ENCODE results near the gene ZP1. TPM values are rescaled to one million over a fixed set of nuclear protein-coding genes. Genes with fewer than 3 reads are reported as not detected.

The ZP1 gene
- total RNA-seq, 4 donors from 2014 or later: not detected

DNA sequence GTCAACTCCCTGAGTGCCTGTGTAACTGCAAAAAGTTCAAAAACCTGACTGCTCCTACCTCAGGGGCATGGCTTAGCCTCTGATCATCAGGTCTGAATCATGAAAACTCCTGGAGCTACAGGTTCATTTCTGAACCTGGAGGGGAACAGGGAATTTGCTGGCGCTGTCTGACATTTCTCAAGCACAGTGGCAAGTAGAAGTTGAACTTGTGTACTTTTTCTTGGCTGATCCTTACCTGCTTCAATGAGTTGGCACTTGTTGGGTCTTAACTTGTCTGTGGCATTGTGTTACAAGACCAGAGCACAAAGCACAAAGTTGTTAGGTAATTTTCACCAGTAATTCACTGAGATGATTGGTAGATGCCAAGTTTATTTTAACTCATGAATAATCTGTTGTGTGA is 49.9 kb downstream of the ZP1 start:
- Histone ChIP-seq H3K4me1 (peaks cover 51 to 74% (median 52%) of the 10 kb centered on the region in 3 donors), H3K4me3 (no peak overlapping the region), H3K9me3 (no peaks in the 10 kb centered on the region), H3K27ac (peak overlapping the region; percentile 90 to 96 (median 94)), H3K36me3 (peaks cover 22 to 27% (median 25%) of the 10 kb centered on the region in 3 donors), H3K27me3 (no peaks in the 10 kb centered on the region)
- intact Hi-C loops (cut with DNase I): no loop called here
- DNase-seq: no peak
- TF ChIP-seq, protein P1, sequence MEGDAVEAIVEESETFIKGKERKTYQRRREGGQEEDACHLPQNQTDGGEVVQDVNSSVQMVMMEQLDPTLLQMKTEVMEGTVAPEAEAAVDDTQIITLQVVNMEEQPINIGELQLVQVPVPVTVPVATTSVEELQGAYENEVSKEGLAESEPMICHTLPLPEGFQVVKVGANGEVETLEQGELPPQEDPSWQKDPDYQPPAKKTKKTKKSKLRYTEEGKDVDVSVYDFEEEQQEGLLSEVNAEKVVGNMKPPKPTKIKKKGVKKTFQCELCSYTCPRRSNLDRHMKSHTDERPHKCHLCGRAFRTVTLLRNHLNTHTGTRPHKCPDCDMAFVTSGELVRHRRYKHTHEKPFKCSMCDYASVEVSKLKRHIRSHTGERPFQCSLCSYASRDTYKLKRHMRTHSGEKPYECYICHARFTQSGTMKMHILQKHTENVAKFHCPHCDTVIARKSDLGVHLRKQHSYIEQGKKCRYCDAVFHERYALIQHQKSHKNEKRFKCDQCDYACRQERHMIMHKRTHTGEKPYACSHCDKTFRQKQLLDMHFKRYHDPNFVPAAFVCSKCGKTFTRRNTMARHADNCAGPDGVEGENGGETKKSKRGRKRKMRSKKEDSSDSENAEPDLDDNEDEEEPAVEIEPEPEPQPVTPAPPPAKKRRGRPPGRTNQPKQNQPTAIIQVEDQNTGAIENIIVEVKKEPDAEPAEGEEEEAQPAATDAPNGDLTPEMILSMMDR (IDR thresholded peaks at IDR 0.05): no peak
- TF ChIP-seq POLR2A (IDR thresholded peaks at IDR 0.05): no peak
- WGBS, 2 donors: 45 to 50% methylated on average over 1 of the region's 1 CpG

DNA sequence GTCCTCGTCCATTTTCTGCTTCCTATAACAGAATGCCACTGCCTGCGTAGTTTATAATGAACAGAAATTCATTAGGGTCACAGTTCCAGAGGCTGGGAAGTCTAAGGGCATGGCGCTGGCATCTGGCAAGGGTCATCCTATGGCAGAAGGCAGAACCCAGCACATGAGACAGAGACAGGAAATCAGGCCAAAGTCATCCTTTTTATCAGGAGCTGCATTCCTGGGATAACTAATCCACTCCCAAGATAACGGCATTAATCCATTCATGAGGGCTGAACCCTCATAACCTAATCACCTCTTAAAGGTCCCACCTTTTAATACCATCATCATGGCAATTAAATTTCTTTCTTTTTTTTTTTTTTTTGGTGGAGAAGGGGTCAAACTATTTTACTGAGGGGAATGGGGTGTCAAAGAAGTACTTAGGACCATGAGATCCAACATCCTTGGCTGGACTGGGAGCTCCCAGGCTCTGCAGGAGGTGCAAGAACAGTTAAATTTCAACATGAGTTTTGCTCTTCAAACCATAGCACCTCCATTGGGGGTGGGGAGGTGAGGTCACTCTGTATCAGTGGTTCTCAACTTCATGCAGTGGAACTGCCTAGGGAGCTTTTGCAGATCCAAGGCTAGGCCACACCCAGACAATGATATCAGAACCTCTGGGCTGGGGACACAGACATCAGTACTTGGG is 51.1 kb downstream of the ZP1 start:
- no peak for TF ChIP-seq POLR2A (IDR thresholded peaks at IDR 0.05)
- TF ChIP-seq, protein P1 (IDR thresholded peaks at IDR 0.05): no peak
- no peak for DNase-seq
- peak overlapping the region; percentile 59 to 96 (median 91) for H3K27ac ChIP-seq
- peaks cover 31 to 39% (median 32%) of the 10 kb centered on the region in 3 donors for H3K36me3 ChIP-seq
- no peak overlapping the region for H3K4me3 ChIP-seq
- H3K9me3 ChIP-seq: no peaks in the 10 kb centered on the region
- peaks cover 42 to 71% (median 47%) of the 10 kb centered on the region in 3 donors for H3K4me1 ChIP-seq
- H3K27me3 ChIP-seq: no peaks in the 10 kb centered on the region
- 76 to 81% methylated on average over 4 of the region's 4 CpGs for WGBS, 2 donors
- intact Hi-C loops (cut with DNase I): no loop called here

DNA sequence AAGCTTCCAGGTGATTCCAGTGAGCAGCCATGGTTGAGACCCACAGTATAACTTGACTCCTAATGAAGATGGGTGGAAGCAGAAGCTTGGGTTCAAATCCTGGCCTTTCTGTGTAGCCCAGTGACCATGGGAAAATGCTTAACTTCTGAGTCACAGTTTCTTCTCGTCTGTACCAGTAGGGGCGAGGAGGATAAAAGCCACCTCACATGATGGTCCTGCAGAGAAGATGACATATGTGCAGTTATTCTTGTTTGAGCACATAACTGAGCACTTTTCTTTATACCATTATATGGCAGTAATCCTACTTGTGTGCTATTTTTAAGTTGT is 51.6 kb downstream of the ZP1 start:
- intact Hi-C loops (cut with DNase I): no loop called here
- no peak overlapping the region for H3K4me3 ChIP-seq
- H3K9me3 ChIP-seq: no peaks in the 10 kb centered on the region
- peaks cover 31 to 42% (median 32%) of the 10 kb centered on the region in 3 donors for H3K36me3 ChIP-seq
- WGBS, 2 donors: 21 to 33% methylated on average over 2 of the region's 2 CpGs
- H3K27ac ChIP-seq: peak overlapping the region; percentile 59 to 96 (median 91)
- peaks cover 44 to 73% (median 50%) of the 10 kb centered on the region in 3 donors for H3K4me1 ChIP-seq
- no peak for DNase-seq
- TF ChIP-seq, protein P1 (IDR thresholded peaks at IDR 0.05): peak in 1 of 6 experiments; percentile 30
- no peak for TF ChIP-seq POLR2A (IDR thresholded peaks at IDR 0.05)
- peaks cover 0 to 4% (median 0%) of the 10 kb centered on the region in 4 donors for H3K27me3 ChIP-seq

DNA sequence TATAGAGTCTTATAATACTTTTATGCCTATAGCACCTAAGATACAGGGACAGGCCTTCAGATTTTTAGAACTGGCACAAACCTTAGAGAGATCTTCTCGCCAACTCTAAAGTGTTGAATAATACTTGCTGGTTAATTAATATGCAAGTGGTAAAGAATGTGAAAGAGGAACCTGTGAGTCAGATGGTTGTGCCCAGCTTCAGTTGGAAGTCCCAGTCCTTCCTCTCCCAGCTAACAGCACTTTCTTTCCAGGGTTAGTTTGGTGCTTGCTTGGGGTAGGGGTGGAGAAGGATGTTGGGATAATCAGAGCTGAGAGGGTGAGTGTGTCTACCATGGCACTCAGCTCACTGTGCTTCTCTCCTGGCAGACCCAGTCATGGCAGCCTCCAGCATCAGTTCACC is 52.0 kb downstream of the ZP1 start:
- Histone ChIP-seq H3K27ac (peak overlapping the region; percentile 77 to 96 (median 91)), H3K36me3 (peaks cover 31 to 42% (median 32%) of the 10 kb centered on the region in 3 donors), H3K4me1 (peaks cover 48 to 77% (median 52%) of the 10 kb centered on the region in 3 donors), H3K4me3 (no peak overlapping the region), H3K9me3 (no peaks in the 10 kb centered on the region), H3K27me3 (peaks cover 0 to 6% (median 0%) of the 10 kb centered on the region in 4 donors)
- DNase-seq: no peak
- 38 to 44% methylated on average over 1 of the region's 1 CpG for WGBS, 2 donors
- TF ChIP-seq POLR2A (IDR thresholded peaks at IDR 0.05): no peak
- TF ChIP-seq, protein P1 (IDR thresholded peaks at IDR 0.05): no peak
- intact Hi-C loops (cut with DNase I): no loop called here

DNA sequence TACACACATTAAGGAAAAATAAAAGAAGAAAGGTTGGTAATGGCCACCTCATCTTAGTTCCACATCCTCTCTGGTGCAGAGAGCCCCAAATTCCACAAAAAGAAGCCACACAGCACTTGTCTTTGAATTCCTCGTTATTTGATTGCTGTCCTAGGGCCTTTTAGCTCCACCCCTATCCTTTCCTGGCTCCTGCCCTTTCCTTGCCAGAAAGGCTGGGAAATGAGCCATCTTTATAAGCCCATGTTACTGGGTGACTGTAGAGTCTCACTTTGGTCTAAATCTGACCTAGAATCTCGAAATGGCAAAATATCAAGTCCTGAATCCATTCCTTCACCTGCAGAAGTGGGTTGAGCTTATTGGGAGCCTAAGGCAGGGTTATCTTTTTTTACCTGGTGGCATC is 52.6 kb downstream of the ZP1 start:
- Histone ChIP-seq H3K4me1 (peaks cover 54 to 80% (median 57%) of the 10 kb centered on the region in 3 donors), H3K36me3 (peaks cover 31 to 42% (median 32%) of the 10 kb centered on the region in 3 donors), H3K27me3 (peaks cover 0 to 12% (median 0%) of the 10 kb centered on the region in 4 donors), H3K9me3 (no peaks in the 10 kb centered on the region), H3K4me3 (no peak overlapping the region), H3K27ac (peak overlapping the region; percentile 77 to 96 (median 91))
- WGBS, 2 donors: 17 to 26% methylated on average over 2 of the region's 2 CpGs
- TF ChIP-seq, protein P1 (IDR thresholded peaks at IDR 0.05): no peak
- no peak for TF ChIP-seq POLR2A (IDR thresholded peaks at IDR 0.05)
- DNase-seq: no peak
- intact Hi-C loops (cut with DNase I): no loop called here
